MCF 10A (cell line): ENCODE data around the gene RGL4. TPM values are rescaled to one million over a fixed set of nuclear protein-coding genes. Genes with fewer than 3 reads are reported as not detected.

Experiments used
- BruUV-seq: library from RNA; stranded (reverse); fragments of 400-500 nt; replicated peaks from 2 replicates; lab custom pipeline; 2021; lab: Mats Ljungman, UMichigan
- CTCF ChIA-PET: fragments of 300-600 bp; sonication (Branson Sonifier 250); formaldehyde crosslinking; extraction: SDS; loops from one replicate; lab custom pipeline; 2021; ENCODE audit warnings: antibody characterized with exemption, inconsistent platforms; lab: Yijun Ruan, JAX
- POLR2A ChIA-PET: fragments of 300-600, 350-650 bp; sonication (Branson Sonifier 250); formaldehyde crosslinking; extraction: SDS; loops from one replicate; lab custom pipeline; 2020; ENCODE audit warnings: antibody characterized with exemption, inconsistent platforms; lab: Yijun Ruan, JAX
- DNase-seq: peaks from one replicate; pipeline ENCODE4 v3.0.0-alpha.2; 2018; ENCODE audit not compliant: unreplicated experiment
- H3K27ac Mint-ChIP-seq: one replicate; pipeline ENCODE4 v1.8.0; 2022; ENCODE audit warnings: mild to moderate bottlenecking, low read depth, mixed read lengths; ENCODE audit not compliant: unreplicated experiment
- H3K27me3 Mint-ChIP-seq: one replicate; pipeline ENCODE4 v1.8.0; 2022; ENCODE audit warnings: mixed read lengths; ENCODE audit not compliant: insufficient read depth, unreplicated experiment
- H3K36me3 Mint-ChIP-seq: one replicate; pipeline ENCODE4 v1.8.0; 2022; ENCODE audit warnings: mild to moderate bottlenecking, moderate library complexity, mixed read lengths; ENCODE audit not compliant: insufficient read depth, unreplicated experiment
- H3K4me1 Mint-ChIP-seq: one replicate; pipeline ENCODE4 v1.8.0; 2022; ENCODE audit warnings: mixed read lengths; ENCODE audit not compliant: insufficient read depth, unreplicated experiment
- H3K4me3 Mint-ChIP-seq: one replicate; pipeline ENCODE4 v1.8.0; 2022; ENCODE audit warnings: mild to moderate bottlenecking, moderate library complexity, mixed read lengths; ENCODE audit not compliant: unreplicated experiment
- H3K9me3 Mint-ChIP-seq: one replicate; pipeline ENCODE4 v1.8.0; 2022; ENCODE audit warnings: mixed read lengths; ENCODE audit not compliant: unreplicated experiment
- intact Hi-C: fragments of 100-400 bp; cut with micrococcal nuclease; formaldehyde crosslinking; loops from 2 replicates; pipeline ENCODE4 v1.14.1; 2022
- total RNA-seq: library from RNA; stranded (reverse); gene quantifications from 2 replicates; pipeline ENCODE4 v1.2.3, GENCODE V29; 2022
- TF ChIP-seq, protein P1 (sequence below): fragments of 200-600 bp; IDR thresholded peaks from one replicate; pipeline ENCODE4 v1.8.0; 2022; ENCODE audit warnings: antibody characterized with exemption, mild to moderate bottlenecking; ENCODE audit not compliant: unreplicated experiment

RGL4 gene
- total RNA-seq, 1 experiment from 2014 or later: not detected

- Mint-ChIP-seq H3K4me3 (no peak overlapping the region), H3K27ac (no peak overlapping the region), H3K4me1 (no peaks in the 10 kb centered on the region), H3K27me3 (no peaks in the 10 kb centered on the region), H3K36me3 (peaks cover 38% of the 10 kb centered on the region), H3K9me3 (no peaks in the 10 kb centered on the region)
- TF ChIP-seq, protein P1, sequence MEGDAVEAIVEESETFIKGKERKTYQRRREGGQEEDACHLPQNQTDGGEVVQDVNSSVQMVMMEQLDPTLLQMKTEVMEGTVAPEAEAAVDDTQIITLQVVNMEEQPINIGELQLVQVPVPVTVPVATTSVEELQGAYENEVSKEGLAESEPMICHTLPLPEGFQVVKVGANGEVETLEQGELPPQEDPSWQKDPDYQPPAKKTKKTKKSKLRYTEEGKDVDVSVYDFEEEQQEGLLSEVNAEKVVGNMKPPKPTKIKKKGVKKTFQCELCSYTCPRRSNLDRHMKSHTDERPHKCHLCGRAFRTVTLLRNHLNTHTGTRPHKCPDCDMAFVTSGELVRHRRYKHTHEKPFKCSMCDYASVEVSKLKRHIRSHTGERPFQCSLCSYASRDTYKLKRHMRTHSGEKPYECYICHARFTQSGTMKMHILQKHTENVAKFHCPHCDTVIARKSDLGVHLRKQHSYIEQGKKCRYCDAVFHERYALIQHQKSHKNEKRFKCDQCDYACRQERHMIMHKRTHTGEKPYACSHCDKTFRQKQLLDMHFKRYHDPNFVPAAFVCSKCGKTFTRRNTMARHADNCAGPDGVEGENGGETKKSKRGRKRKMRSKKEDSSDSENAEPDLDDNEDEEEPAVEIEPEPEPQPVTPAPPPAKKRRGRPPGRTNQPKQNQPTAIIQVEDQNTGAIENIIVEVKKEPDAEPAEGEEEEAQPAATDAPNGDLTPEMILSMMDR: no peak
- POLR2A ChIA-PET: no interaction called here
- CTCF ChIA-PET: interaction anchor here (0.6 kb wide), 1 partner anchor 192 kb away, joined by 3 read pairs; no protein-coding TSS in a partner anchor
- no peak for DNase-seq
- no TSS peak for BruUV-seq
- intact Hi-C loops: no loop called here
These were observed 7.3 kb downstream of the RGL4 start for GRCh38 chr22:23698094-23698493.

- CTCF ChIA-PET: interaction anchor here (0.6 kb wide), 1 partner anchor 12 kb away, joined by 3 read pairs; no protein-coding TSS in a partner anchor
- peaks cover 43% of the 10 kb centered on the region for H3K36me3 Mint-ChIP-seq
- intact Hi-C loops: no loop called here
- no peaks in the 10 kb centered on the region for H3K9me3 Mint-ChIP-seq
- no peak overlapping the region for H3K27ac Mint-ChIP-seq
- H3K4me3 Mint-ChIP-seq: no peak overlapping the region
- H3K4me1 Mint-ChIP-seq: no peaks in the 10 kb centered on the region
- POLR2A ChIA-PET: interaction anchor here (0.7 kb wide), 1 partner anchor 53 kb away, joined by 3 read pairs; no protein-coding TSS in a partner anchor
- no peaks in the 10 kb centered on the region for H3K27me3 Mint-ChIP-seq
- TF ChIP-seq, protein P1: no peak
- no peak for DNase-seq
- BruUV-seq: no TSS peak
These were observed 7.9 kb downstream of the RGL4 start for GRCh38 chr22:23698673-23699235.

- no peak overlapping the region for H3K27ac Mint-ChIP-seq
- H3K36me3 Mint-ChIP-seq: peaks cover 40% of the 10 kb centered on the region
- POLR2A ChIA-PET: no interaction called here
These were observed 9.9 kb downstream of the RGL4 start for GRCh38 chr22:23700706-23701105.

DNA sequence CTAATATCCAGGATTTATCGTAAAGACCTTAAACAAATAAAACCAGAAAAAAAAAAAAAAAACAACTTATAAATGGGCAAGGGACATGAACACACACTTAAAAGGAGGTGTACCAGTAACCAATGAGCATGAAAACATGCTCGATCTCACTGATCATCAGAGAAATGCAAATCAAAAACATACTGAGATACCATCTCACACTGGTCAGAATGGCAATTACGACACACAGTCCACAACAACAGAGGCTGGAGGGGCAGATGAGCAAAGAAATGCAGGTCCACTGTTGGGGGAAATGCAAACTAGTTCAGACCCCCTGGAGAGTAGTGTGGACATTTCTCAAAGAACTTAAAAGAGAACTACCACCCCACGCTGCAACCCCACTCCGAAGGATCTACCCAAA is 13.2 kb downstream of the RGL4 start:
- no peak overlapping the region for H3K4me3 Mint-ChIP-seq
- H3K9me3 Mint-ChIP-seq: no peaks in the 10 kb centered on the region
- no peaks in the 10 kb centered on the region for H3K27me3 Mint-ChIP-seq
- H3K27ac Mint-ChIP-seq: no peak overlapping the region
- BruUV-seq: no TSS peak
- intact Hi-C loops: no loop called here
- peaks cover 7% of the 10 kb centered on the region for H3K4me1 Mint-ChIP-seq
- TF ChIP-seq, protein P1: no peak
- POLR2A ChIA-PET: no interaction called here
- no peak for DNase-seq
- CTCF ChIA-PET: interaction anchor here (0.7 kb wide), 1 partner anchor 145 kb away, joined by 3 read pairs; no protein-coding TSS in a partner anchor
- peaks cover 66% of the 10 kb centered on the region for H3K36me3 Mint-ChIP-seq

More at GRCh38 chr22:23700706-23701105, 9.9 kb downstream of the RGL4 start:
- Mint-ChIP-seq H3K27me3 (no peaks in the 10 kb centered on the region), H3K4me3 (no peak overlapping the region), H3K9me3 (no peaks in the 10 kb centered on the region), H3K4me1 (peaks cover 7% of the 10 kb centered on the region)
- intact Hi-C loops: no loop called here
- CTCF ChIA-PET: no interaction called here
- no TSS peak for BruUV-seq
- DNase-seq: no peak
- TF ChIP-seq, protein P1: no peak
